OCI-LY7 (cell line): ENCODE data around the gene EXOC6B.

ENCODE experiments used
- EZH2phosphoT487 ChIP-seq: fragments of 200-600 bp; sonication (generic); IDR thresholded peaks from 2 replicates; pipeline ENCODE4 v1.6.1; 2018; ENCODE audit warnings: low read depth, borderline replicate concordance, mild to moderate bottlenecking, mixed run types, antibody characterized with exemption, low read length, moderate library complexity, mixed read lengths
- TF ChIP-seq, protein P1 (sequence below): fragments of 200-600 bp; sonication (generic); conservative IDR thresholded peaks from 2 replicates; pipeline ENCODE4 v1.5.1; 2014; ENCODE audit warnings: mild to moderate bottlenecking, antibody characterized with exemption, low read length, moderate library complexity, mixed read lengths

DNA sequence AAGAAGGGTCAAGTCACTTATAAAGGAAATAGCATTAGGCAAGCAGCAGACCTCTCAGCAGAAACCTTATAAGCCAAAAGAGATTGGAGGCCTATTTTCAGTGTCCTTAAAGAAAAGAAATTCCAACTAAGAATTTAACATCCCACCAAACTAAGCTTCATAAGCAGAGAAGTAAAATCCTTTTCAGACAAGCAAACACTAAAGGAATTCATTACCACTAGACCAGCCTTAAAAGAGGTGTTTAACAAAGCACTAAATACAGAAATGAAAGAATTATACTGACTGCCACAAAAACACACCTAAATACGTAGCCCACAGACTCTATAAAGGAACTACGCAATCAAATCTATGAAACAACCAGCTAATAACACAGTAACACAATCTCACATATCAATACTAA is 160.4 kb downstream of the EXOC6B start:
- TF ChIP-seq, protein P1, sequence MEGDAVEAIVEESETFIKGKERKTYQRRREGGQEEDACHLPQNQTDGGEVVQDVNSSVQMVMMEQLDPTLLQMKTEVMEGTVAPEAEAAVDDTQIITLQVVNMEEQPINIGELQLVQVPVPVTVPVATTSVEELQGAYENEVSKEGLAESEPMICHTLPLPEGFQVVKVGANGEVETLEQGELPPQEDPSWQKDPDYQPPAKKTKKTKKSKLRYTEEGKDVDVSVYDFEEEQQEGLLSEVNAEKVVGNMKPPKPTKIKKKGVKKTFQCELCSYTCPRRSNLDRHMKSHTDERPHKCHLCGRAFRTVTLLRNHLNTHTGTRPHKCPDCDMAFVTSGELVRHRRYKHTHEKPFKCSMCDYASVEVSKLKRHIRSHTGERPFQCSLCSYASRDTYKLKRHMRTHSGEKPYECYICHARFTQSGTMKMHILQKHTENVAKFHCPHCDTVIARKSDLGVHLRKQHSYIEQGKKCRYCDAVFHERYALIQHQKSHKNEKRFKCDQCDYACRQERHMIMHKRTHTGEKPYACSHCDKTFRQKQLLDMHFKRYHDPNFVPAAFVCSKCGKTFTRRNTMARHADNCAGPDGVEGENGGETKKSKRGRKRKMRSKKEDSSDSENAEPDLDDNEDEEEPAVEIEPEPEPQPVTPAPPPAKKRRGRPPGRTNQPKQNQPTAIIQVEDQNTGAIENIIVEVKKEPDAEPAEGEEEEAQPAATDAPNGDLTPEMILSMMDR, result no peak
- TF ChIP-seq EZH2phosphoT487, result no peak
